ENCODE results near the gene AADACL2.

Gene AADACL2

GRCh38 chr3:151750678-151751077 is 17.0 kb downstream of the AADACL2 start:
- Histone ChIP-seq H3K9me2 (replicated peaks; ENCODE audit: low read depth, low read length) (no peaks in the 10 kb centered on the region), H3K27me3 (ENCODE audit: insufficient read depth, low read length, poor library complexity, severe bottlenecking) (peaks cover 32% of the 10 kb centered on the region), H3K9me3 (ENCODE audit: insufficient read depth, low read depth, low read length) (peaks cover 8% of the 10 kb centered on the region), H3K9ac (ENCODE audit: low read depth, low read length, poor library complexity, severe bottlenecking) (no peak overlapping the region), H3K4me1 (ENCODE audit: insufficient read depth, low read length, poor library complexity, severe bottlenecking) (no peaks in the 10 kb centered on the region), H3K4me2 (ENCODE audit: low read depth, low read length, poor library complexity, severe bottlenecking) (no peak overlapping the region), H3K36me3 (ENCODE audit: insufficient read depth, low read length) (no peaks in the 10 kb centered on the region), H3K4me3 (ENCODE audit: low read length, poor library complexity, severe bottlenecking) (no peak overlapping the region), H3F3A (ENCODE audit: low read depth) (no peaks in the 10 kb centered on the region), H2AFZ (ENCODE audit: low read length) (no peak overlapping the region), H3K79me2 (ENCODE audit: insufficient read depth, low read length) (no peaks in the 10 kb centered on the region), H4K20me1 (ENCODE audit: insufficient read depth, low read length, poor library complexity, severe bottlenecking) (no peaks in the 10 kb centered on the region)
- TF ChIP-seq EZH2phosphoT487 (IDR thresholded peaks at IDR 0.05; ENCODE audit: borderline replicate concordance) (no peak), CTCF (conservative IDR thresholded peaks at IDR 0.05; ENCODE audit: low read length) (no peak)

- H3K9me2 ChIP-seq (replicated peaks; ENCODE audit: low read depth, low read length): no peaks in the 10 kb centered on the region
- TF ChIP-seq EZH2phosphoT487 (IDR thresholded peaks at IDR 0.05; ENCODE audit: borderline replicate concordance) (no peak), CTCF (conservative IDR thresholded peaks at IDR 0.05; ENCODE audit: low read length) (no peak)
- H3K9me3 ChIP-seq (ENCODE audit: insufficient read depth, low read depth, low read length): peaks cover 8% of the 10 kb centered on the region
- H2AFZ ChIP-seq (ENCODE audit: low read length): no peak overlapping the region
- H4K20me1 ChIP-seq (ENCODE audit: insufficient read depth, low read length, poor library complexity, severe bottlenecking): no peaks in the 10 kb centered on the region
- H3F3A ChIP-seq (ENCODE audit: low read depth): no peaks in the 10 kb centered on the region
- H3K36me3 ChIP-seq (ENCODE audit: insufficient read depth, low read length): no peaks in the 10 kb centered on the region
- H3K27me3 ChIP-seq (ENCODE audit: insufficient read depth, low read length, poor library complexity, severe bottlenecking): peaks cover 27% of the 10 kb centered on the region
- no peak overlapping the region for H3K4me3 ChIP-seq (ENCODE audit: low read length, poor library complexity, severe bottlenecking)
- H3K4me1 ChIP-seq (ENCODE audit: insufficient read depth, low read length, poor library complexity, severe bottlenecking): no peaks in the 10 kb centered on the region
- no peak overlapping the region for H3K9ac ChIP-seq (ENCODE audit: low read depth, low read length, poor library complexity, severe bottlenecking)
- H3K79me2 ChIP-seq (ENCODE audit: insufficient read depth, low read length): no peaks in the 10 kb centered on the region
- no peak overlapping the region for H3K4me2 ChIP-seq (ENCODE audit: low read depth, low read length, poor library complexity, severe bottlenecking)
Measured at GRCh38 chr3:151751161-151751560, 17.4 kb downstream of the AADACL2 start.

- Histone ChIP-seq H3K79me2 (ENCODE audit: insufficient read depth, low read length) (no peaks in the 10 kb centered on the region), H4K20me1 (ENCODE audit: insufficient read depth, low read length, poor library complexity, severe bottlenecking) (no peaks in the 10 kb centered on the region), H3K36me3 (ENCODE audit: insufficient read depth, low read length) (no peaks in the 10 kb centered on the region), H3K4me2 (ENCODE audit: low read depth, low read length, poor library complexity, severe bottlenecking) (no peak overlapping the region), H3K9ac (ENCODE audit: low read depth, low read length, poor library complexity, severe bottlenecking) (no peak overlapping the region), H3K9me3 (ENCODE audit: insufficient read depth, low read depth, low read length) (peaks cover 2% of the 10 kb centered on the region), H2AFZ (ENCODE audit: low read length) (no peak overlapping the region), H3K27me3 (ENCODE audit: insufficient read depth, low read length, poor library complexity, severe bottlenecking) (peaks cover 3% of the 10 kb centered on the region), H3K4me3 (ENCODE audit: low read length, poor library complexity, severe bottlenecking) (no peak overlapping the region), H3K9me2 (replicated peaks; ENCODE audit: low read depth, low read length) (no peaks in the 10 kb centered on the region), H3K4me1 (ENCODE audit: insufficient read depth, low read length, poor library complexity, severe bottlenecking) (no peaks in the 10 kb centered on the region), H3F3A (ENCODE audit: low read depth) (no peaks in the 10 kb centered on the region)
- TF ChIP-seq CTCF (conservative IDR thresholded peaks at IDR 0.05; ENCODE audit: low read length) (no peak), EZH2phosphoT487 (IDR thresholded peaks at IDR 0.05; ENCODE audit: borderline replicate concordance) (no peak)
Measured at GRCh38 chr3:151753846-151754245, 20.1 kb downstream of the AADACL2 start.

Measured in Loucy (cell line).